GM12875 (cell line): ENCODE measurements around the gene UNC13A.
A peak's percentile ranks its signal among the peaks of the same experiment; 100 is the strongest.
"Not testable (repeated sequence)": the region's sequence is repeated elsewhere in the genome, so short reads cannot be mapped to it uniquely, and the experiment has no call there.

Experiments used
- H3K4me3 ChIP-seq: one replicate; pipeline ENCODE4 v1.5.1; 2011; ENCODE audit warnings: low read depth, low read length, control low read depth
- CTCF ChIP-seq: IDR thresholded peaks from 2 replicates; pipeline ENCODE4 v1.5.1; 2011; ENCODE audit warnings: low read depth, mild to moderate bottlenecking, control low read depth, inconsistent platforms, low read length, moderate library complexity, borderline replicate concordance; ENCODE audit not compliant: insufficient read depth

Gene UNC13A

GRCh38 chr19:17557466-17557865, 130.7 kb downstream of the UNC13A start:
- H3K4me3 ChIP-seq = no peak overlapping the region

GRCh38 chr19:17556995-17557394, 131.2 kb downstream of the UNC13A start:
- H3K4me3 ChIP-seq = no peak overlapping the region

More at GRCh38 chr19:17557466-17557865, 130.7 kb downstream of the UNC13A start:
- no peak for TF ChIP-seq CTCF

GRCh38 chr19:17555929-17556813, 132.0 kb downstream of the UNC13A start:
- no peak for TF ChIP-seq CTCF
- H3K4me3 ChIP-seq = peak overlapping the region; percentile 99

More at GRCh38 chr19:17556995-17557394, 131.2 kb downstream of the UNC13A start:
- no peak for TF ChIP-seq CTCF

GRCh38 chr19:17555480-17555928, 132.7 kb downstream of the UNC13A start, which contains the start of gene COLGALT1:
COLGALT1 (plus strand) TSS chr19:17555649; CDS start chr19:17555714, 65 bp downstream.
- H3K4me3 ChIP-seq = peak within 1 kb of the TSS; percentile 99
- TF ChIP-seq CTCF = no peak

GRCh38 chr19:17554968-17555479, 133.1 kb downstream of the UNC13A start:
- TF ChIP-seq CTCF = no peak
- H3K4me3 ChIP-seq = peak overlapping the region; percentile 49

GRCh38 chr19:17553256-17553655, 134.9 kb downstream of the UNC13A start:
- TF ChIP-seq CTCF = no peak
- no peak overlapping the region for H3K4me3 ChIP-seq

- not testable (repeated sequence) for H3K4me3 ChIP-seq
These were observed 135.4 kb downstream of the UNC13A start for GRCh38 chr19:17552735-17553134.
